Transverse colon (tissue), 4 donors: ENCODE measurements around the gene HOXA3.

ENCODE experiments used
- CTCF ChIP-seq, 5 experiments: fragments of 200-600 bp in 3 of 5; fragments of 450-650 bp in 2 of 5; sonication (generic) in 3 of 5; IDR thresholded peaks; 1 replicate in 2 of 5; 2 replicates in 3 of 5; pipeline ENCODE4 v1.5.1; 2016 to 2017; ENCODE audit warnings: antibody characterized with exemption in 5 of 5, inconsistent platforms in 3 of 5, mild to moderate bottlenecking in 2 of 5, moderate library complexity in 1 of 5
- POLR2A ChIP-seq: fragments of 450-650 bp; IDR thresholded peaks from one replicate; pipeline ENCODE4 v1.6.1; 2016; ENCODE audit warnings: antibody characterized with exemption, mild to moderate bottlenecking, moderate library complexity
- POLR2AphosphoS5 ChIP-seq, 3 donors: sonication (generic); formaldehyde crosslinking; IDR thresholded peaks; one replicate each; pipeline ENCODE4 v1.6.1; 2016; ENCODE audit warnings: antibody characterized with exemption in 3 of 3

GRCh38 chr7:27154369-27154768, 2.0 kb upstream of the HOXA3 start:
- TF ChIP-seq CTCF (IDR thresholded peaks at IDR 0.05): no peak
- TF ChIP-seq POLR2A: no peak
- TF ChIP-seq POLR2AphosphoS5 (IDR thresholded peaks at IDR 0.05): no peak
